CD4-positive, alpha-beta memory T cell (primary cell): ENCODE data around the gene CST9. TPM values are rescaled to one million over a fixed set of nuclear protein-coding genes. Genes with fewer than 3 reads are reported as not detected.
A peak's percentile ranks its signal among the peaks of the same experiment; 100 is the strongest.
"Not testable (repeated sequence)": the region's sequence is repeated elsewhere in the genome, so short reads cannot be mapped to it uniquely, and the experiment has no call there.

Experiments
- CTCF ChIA-PET: fragments of 350-600 bp; sonication (Branson Sonifier 250); formaldehyde crosslinking; loops from one replicate; lab custom pipeline; 2021; ENCODE audit warnings: inconsistent platforms; ENCODE audit not compliant: partially characterized antibody; lab: Charles Lee
- POLR2A ChIA-PET: fragments of 350-600 bp; sonication (Branson Sonifier 250); formaldehyde crosslinking; loops from one replicate; lab custom pipeline; 2021; ENCODE audit not compliant: partially characterized antibody; lab: Charles Lee
- DNase-seq, 5 donors: peaks; one replicate each; pipeline versions ENCODE4 v3.0.0 to v3.0.0-alpha.2; 2020 to 2022; ENCODE audit warnings: mixed read lengths in 1 of 5
- H3K27ac ChIP-seq: one replicate; pipeline ENCODE4 v1.7.0; 2013; ENCODE audit warnings: low read depth, low read length
- H3K27me3 ChIP-seq: 2 replicates; pipeline ENCODE4 v1.7.0; 2013; ENCODE audit warnings: mild to moderate bottlenecking, low read length, moderate library complexity; ENCODE audit not compliant: insufficient read depth
- H3K36me3 ChIP-seq: 2 replicates; pipeline ENCODE4 v1.7.0; 2013; ENCODE audit warnings: mild to moderate bottlenecking, low read length, moderate library complexity; ENCODE audit not compliant: insufficient read depth
- H3K4me1 ChIP-seq: 2 replicates; pipeline ENCODE4 v1.7.0; 2013; ENCODE audit warnings: mild to moderate bottlenecking, low read length, moderate library complexity; ENCODE audit not compliant: insufficient read depth
- H3K4me3 ChIP-seq, 2 donors: one replicate each; pipeline ENCODE4 v1.7.0; 2013; ENCODE audit warnings: low read length in 2 of 2, mild to moderate bottlenecking in 1 of 2
- H3K9me3 ChIP-seq, 2 donors: one replicate each; pipeline ENCODE4 v1.7.0; 2013; ENCODE audit warnings: low read length in 2 of 2, control low read depth in 1 of 2; ENCODE audit not compliant: control insufficient read depth in 1 of 2
- H3K27ac Mint-ChIP-seq, 7 donors: one replicate each; pipeline ENCODE4 v1.8.0; 2020 to 2021; ENCODE audit warnings: mixed read lengths in 7 of 7, mild to moderate bottlenecking in 6 of 7, inconsistent platforms in 3 of 7, moderate library complexity in 3 of 7
- H3K27me3 Mint-ChIP-seq, 2 donors: one replicate each; pipeline ENCODE4 v1.8.0; 2020 to 2021; ENCODE audit warnings: mixed read lengths in 2 of 2
- H3K36me3 Mint-ChIP-seq, 2 donors: one replicate each; pipeline ENCODE4 v1.8.0; 2020 to 2021; ENCODE audit warnings: mixed read lengths in 2 of 2, inconsistent platforms in 1 of 2, mild to moderate bottlenecking in 1 of 2
- H3K4me1 Mint-ChIP-seq, 4 donors: one replicate each; pipeline ENCODE4 v1.8.0; 2020 to 2021; ENCODE audit warnings: mixed read lengths in 4 of 4, mild to moderate bottlenecking in 1 of 4
- H3K4me3 Mint-ChIP-seq, 8 donors: one replicate each; pipeline ENCODE4 v1.8.0; 2020 to 2021; ENCODE audit warnings: mixed read lengths in 8 of 8, mild to moderate bottlenecking in 7 of 8, moderate library complexity in 6 of 8, inconsistent platforms in 3 of 8
- H3K9me3 Mint-ChIP-seq, 8 donors: one replicate each; pipeline ENCODE4 v1.8.0; 2020 to 2021; ENCODE audit warnings: mixed read lengths in 8 of 8, mild to moderate bottlenecking in 5 of 8, inconsistent platforms in 3 of 8, moderate library complexity in 1 of 8
- intact Hi-C: fragments of 100-400 bp; cut with micrococcal nuclease; formaldehyde crosslinking; loops from one replicate; pipeline ENCODE4 v1.15.1; 2023
- polyA plus RNA-seq, 2 donors: library from polyadenylated mRNA; unstranded; fragments of 300-500 nt; fragmentation: Illumina TruSeq; gene quantifications; one replicate each; pipeline ENCODE4 v1.2.3, GENCODE V29; 2021
- total RNA-seq, 2 experiments: library from RNA; stranded (reverse); gene quantifications; one replicate each; pipeline ENCODE4 v1.2.3, GENCODE V29; 2021

The CST9 gene
- total and polyA plus RNA-seq, 4 experiments from 2014 or later, result not detected

DNA sequence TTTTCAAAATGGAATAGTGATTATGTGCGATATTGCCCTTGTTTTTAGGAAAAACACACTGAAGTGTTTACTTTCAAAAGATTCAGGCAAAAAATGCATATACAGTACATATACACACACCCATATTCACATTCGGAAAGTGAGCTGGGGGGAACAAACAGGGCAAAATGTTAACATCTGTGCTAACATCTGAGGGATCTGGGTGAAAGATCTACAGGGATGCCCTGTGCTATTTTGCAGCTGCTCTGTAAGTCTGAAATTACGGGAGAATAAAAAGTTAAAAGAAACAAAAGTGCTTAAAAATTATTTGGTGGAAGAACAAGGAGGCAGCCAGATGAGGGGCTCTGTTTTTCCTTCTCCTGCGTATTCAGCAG, 31.2 kb upstream of the CST9 start:
- ChIA-PET POLR2A (no interaction called here), CTCF (no interaction called here)
- Histone ChIP-seq H3K4me3 (no peak overlapping the region), H3K36me3 (no peaks in the 10 kb centered on the region), H3K27me3 (no peaks in the 10 kb centered on the region), H3K4me1 (no peaks in the 10 kb centered on the region), H3K9me3 (no peaks in the 10 kb centered on the region), H3K27ac (no peak overlapping the region)
- Mint-ChIP-seq H3K36me3 (no peaks in the 10 kb centered on the region), H3K9me3 (no peaks in the 10 kb centered on the region), H3K4me1 (peaks cover 2 to 9% (median 3%) of the 10 kb centered on the region in 4 donors), H3K27me3 (peaks cover 18 to 20% of the 10 kb centered on the region in 2 donors), H3K4me3 (peak overlapping the region in 4 of 8 donors; percentile 1 to 64 (median 38)), H3K27ac (no peak overlapping the region)
- intact Hi-C loops, result no loop called here
- no peak for DNase-seq

GRCh38 chr20:23636182-23636907, 30.6 kb upstream of the CST9 start:
- H3K4me1 Mint-ChIP-seq, result peaks cover 2 to 9% (median 3%) of the 10 kb centered on the region in 4 donors
- no peak for DNase-seq
- H3K27me3 Mint-ChIP-seq, result peaks cover 18 to 20% of the 10 kb centered on the region in 2 donors
- H3K4me3 Mint-ChIP-seq, result peak overlapping the region in 2 of 8 donors; percentile 44 to 45
- H3K27ac ChIP-seq, result no peak overlapping the region
- no peaks in the 10 kb centered on the region for H3K9me3 Mint-ChIP-seq
- intact Hi-C loops, result no loop called here
- H3K27me3 ChIP-seq, result no peaks in the 10 kb centered on the region
- no peak overlapping the region for H3K27ac Mint-ChIP-seq
- ChIA-PET POLR2A (no interaction called here), CTCF (no interaction called here)
- no peaks in the 10 kb centered on the region for H3K9me3 ChIP-seq
- no peaks in the 10 kb centered on the region for H3K36me3 Mint-ChIP-seq
- H3K4me1 ChIP-seq, result no peaks in the 10 kb centered on the region
- H3K36me3 ChIP-seq, result no peaks in the 10 kb centered on the region
- H3K4me3 ChIP-seq, result no peak overlapping the region

- H3K9me3 Mint-ChIP-seq, H3K4me1 ChIP-seq, POLR2A ChIA-PET, H3K27ac Mint-ChIP-seq, H3K27ac ChIP-seq, H3K9me3 ChIP-seq, H3K4me1 Mint-ChIP-seq, H3K36me3 ChIP-seq, intact Hi-C loops, H3K27me3 ChIP-seq, H3K36me3 Mint-ChIP-seq, CTCF ChIA-PET, H3K4me3 Mint-ChIP-seq, H3K4me3 ChIP-seq, DNase-seq: not testable (repeated sequence)
- H3K27me3 Mint-ChIP-seq, result peaks cover 18 to 20% of the 10 kb centered on the region in 2 donors
Measured at GRCh38 chr20:23635768-23636090, 30.0 kb upstream of the CST9 start.

DNA sequence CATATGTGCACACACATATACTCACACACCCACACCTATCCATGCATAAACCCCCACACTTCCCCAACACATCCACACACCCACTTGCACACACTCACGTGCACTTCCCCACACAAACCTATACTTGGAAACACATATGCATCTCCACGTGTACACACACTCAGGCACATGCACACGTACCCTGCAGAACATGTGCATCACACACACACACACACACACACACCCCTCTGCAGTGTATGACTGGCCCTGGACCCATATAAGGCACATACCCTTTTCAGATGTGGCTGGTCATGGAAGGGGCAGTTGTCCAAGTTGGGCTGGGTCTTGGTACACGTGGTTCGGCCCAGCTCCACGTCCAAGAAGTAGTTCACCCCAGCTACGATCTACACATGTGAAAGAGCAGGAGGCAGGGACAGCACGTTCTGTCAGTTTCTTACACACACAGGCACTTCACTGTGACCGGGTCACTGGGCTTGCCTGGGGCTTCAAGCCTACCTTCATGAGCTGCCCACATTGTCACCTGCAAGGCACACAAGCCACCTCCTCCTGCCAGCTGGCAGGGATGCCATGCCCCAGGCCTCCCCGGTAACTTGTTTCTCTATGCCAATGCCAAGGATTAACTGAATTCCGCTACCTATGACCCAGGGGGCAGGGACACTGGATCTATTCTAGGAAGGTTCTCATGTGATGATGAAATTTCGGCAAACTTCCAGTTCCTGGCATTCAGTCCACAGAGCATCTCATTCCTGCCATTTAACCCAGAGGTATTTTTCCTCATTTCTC, 29.5 kb upstream of the CST9 start:
- Mint-ChIP-seq H3K27ac (no peak overlapping the region), H3K27me3 (peaks cover 18 to 20% of the 10 kb centered on the region in 2 donors), H3K4me3 (no peak overlapping the region), H3K36me3 (no peaks in the 10 kb centered on the region), H3K9me3 (no peaks in the 10 kb centered on the region), H3K4me1 (peaks cover 2 to 9% (median 3%) of the 10 kb centered on the region in 4 donors)
- CTCF ChIA-PET, result no interaction called here
- Histone ChIP-seq H3K27ac (no peak overlapping the region), H3K36me3 (no peaks in the 10 kb centered on the region), H3K4me1 (no peaks in the 10 kb centered on the region), H3K27me3 (no peaks in the 10 kb centered on the region), H3K4me3 (no peak overlapping the region), H3K9me3 (no peaks in the 10 kb centered on the region)
- POLR2A ChIA-PET, result no interaction called here
- DNase-seq, result no peak
- intact Hi-C loops, result no loop called here

DNA sequence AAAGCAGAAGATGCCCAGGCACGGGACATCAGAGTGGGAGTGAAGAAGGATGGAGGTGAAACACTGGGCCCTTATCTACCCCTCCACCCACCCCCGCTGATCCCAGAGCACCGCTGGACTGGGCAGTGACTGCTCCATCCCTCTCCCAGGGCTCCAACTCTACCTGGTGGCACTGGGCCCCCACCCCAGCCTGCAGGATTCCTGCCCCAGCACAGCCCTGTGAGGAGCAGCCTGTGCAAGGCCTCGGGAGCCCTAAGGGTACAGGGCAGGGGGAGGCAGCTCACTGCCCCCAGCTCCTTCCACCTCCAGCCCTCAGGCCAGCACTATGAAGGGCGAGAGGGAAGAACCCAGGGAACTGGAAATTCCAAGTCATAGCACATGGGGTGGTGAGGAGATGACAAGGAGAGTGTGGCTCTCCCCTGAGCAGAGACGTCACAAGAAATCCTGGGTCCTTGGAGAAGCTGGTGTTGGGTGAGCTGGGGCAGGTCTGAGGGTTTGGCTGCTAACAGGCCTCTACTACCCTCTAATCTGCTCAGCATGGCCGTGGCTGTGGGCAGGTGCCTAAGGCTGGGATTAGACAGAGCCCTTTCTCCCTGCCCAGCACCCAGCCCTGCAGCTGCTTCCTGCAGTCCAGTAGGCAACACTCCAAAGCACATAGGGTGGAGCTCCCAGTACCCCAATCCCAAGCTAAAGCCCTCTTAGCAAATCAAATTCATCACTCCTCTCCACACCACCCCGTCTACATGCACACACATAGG, 28.5 kb upstream of the CST9 start:
- no peaks in the 10 kb centered on the region for H3K9me3 ChIP-seq
- H3K27ac ChIP-seq, result no peak overlapping the region
- Mint-ChIP-seq H3K27ac (no peak overlapping the region), H3K4me3 (no peak overlapping the region), H3K4me1 (peaks cover 2 to 9% (median 3%) of the 10 kb centered on the region in 4 donors), H3K27me3 (peaks cover 13 to 18% of the 10 kb centered on the region in 2 donors), H3K9me3 (no peaks in the 10 kb centered on the region), H3K36me3 (no peaks in the 10 kb centered on the region)
- no peaks in the 10 kb centered on the region for H3K36me3 ChIP-seq
- ChIA-PET POLR2A (no interaction called here), CTCF (no interaction called here)
- H3K4me3 ChIP-seq, result no peak overlapping the region
- DNase-seq, result no peak
- intact Hi-C loops, result no loop called here
- H3K4me1 ChIP-seq, result no peaks in the 10 kb centered on the region
- H3K27me3 ChIP-seq, result no peaks in the 10 kb centered on the region

GRCh38 chr20:23632711-23633573, 27.2 kb upstream of the CST9 start:
- Mint-ChIP-seq H3K9me3 (no peaks in the 10 kb centered on the region), H3K36me3 (no peaks in the 10 kb centered on the region), H3K27me3 (peaks cover 13 to 15% of the 10 kb centered on the region in 2 donors), H3K4me1 (peaks cover 2 to 9% (median 3%) of the 10 kb centered on the region in 4 donors), H3K27ac (no peak overlapping the region), H3K4me3 (no peak overlapping the region)
- Histone ChIP-seq H3K27ac (no peak overlapping the region), H3K4me3 (no peak overlapping the region), H3K27me3 (no peaks in the 10 kb centered on the region), H3K9me3 (no peaks in the 10 kb centered on the region), H3K36me3 (no peaks in the 10 kb centered on the region), H3K4me1 (no peaks in the 10 kb centered on the region)
- DNase-seq, result no peak
- CTCF ChIA-PET, result no interaction called here
- intact Hi-C loops, result no loop called here
- POLR2A ChIA-PET, result no interaction called here
